Activated gamma-delta T cell treated with Interleukin-2 at 50 U/mL for 16 hours (primary cell): ENCODE measurements around the gene EFCAB11.

Experiments used
- DNase-seq: peaks from one replicate; pipeline ENCODE4 v3.0.0-alpha.2; 2020

EFCAB11 gene

DNA sequence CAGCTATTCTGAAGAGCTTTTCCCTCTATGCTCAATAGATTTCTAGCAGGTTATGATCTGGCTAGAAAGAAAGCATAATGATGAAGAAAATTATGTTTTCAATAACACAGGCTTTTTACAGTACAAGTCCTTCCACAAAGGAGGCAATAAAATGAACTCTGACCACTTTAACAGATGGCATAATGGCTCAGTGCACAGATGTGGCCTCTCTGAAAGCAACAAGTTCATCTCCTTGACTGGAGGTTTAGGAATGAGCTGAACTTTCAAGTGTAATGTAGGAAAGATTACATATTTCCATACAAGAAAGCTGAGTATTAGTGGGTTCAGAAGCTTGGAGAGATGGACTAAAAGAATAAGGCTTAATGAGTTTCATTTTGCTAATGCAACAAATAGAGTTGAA, 147.4 kb downstream of the EFCAB11 start:
- DNase-seq = no peak

DNA sequence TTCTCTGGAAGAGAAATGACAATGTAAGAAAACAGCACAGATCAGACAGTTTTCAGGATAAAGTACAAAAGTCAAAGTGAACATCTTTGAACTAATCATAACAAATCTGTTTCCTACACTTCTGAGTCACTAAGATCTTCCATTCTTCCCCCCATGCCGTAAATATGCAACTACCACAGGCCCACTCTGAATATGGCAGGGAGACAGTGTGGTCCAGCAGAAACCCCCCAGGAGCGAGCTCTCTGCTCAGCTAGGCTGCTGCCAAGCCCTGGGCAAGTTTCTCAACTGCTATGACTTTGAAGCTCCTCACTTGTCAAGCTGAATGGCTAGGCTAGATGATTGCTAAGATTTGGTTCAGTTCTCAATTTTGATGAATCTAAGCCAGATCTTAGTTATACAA, 148.1 kb downstream of the EFCAB11 start:
- no peak for DNase-seq

DNA sequence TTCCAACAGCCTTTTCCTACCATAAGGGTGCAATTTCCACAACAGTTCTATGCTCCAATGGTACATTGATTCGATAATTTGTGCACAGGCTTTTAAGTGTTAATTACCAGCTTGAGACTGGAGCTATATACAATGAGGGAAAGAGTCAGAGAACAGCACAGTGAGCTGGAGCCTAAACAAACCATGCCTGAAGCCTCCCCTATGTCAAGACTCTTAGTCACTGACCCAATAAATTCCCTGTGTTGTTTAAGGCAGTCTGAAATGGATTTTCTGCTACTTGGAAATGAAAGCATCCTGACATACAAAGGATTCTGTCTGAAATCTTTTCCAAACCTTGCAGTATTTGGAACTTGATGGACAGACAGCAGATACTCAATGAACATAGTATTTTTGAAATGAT, 149.0 kb downstream of the EFCAB11 start:
- DNase-seq = no peak

DNA sequence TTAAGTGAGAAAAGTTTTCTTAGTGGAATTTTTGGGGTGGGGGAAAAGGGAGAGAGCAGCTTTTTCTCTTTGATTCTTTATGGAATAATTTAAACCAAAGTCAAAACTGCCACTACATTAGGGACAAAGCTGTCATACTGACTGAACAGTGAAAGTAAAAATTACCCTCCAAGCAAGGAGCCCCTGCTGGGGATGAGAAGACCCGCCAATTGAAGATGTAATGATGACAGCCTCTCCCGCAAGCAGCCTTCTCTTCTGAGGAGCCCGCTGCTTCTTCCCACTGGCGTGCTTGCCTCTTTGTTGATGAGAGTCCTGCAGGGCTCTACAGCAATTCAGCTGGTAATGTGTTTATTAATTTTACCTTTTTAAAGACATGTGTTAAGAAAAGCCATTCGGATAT, 151.0 kb downstream of the EFCAB11 start:
- DNase-seq = no peak

DNA sequence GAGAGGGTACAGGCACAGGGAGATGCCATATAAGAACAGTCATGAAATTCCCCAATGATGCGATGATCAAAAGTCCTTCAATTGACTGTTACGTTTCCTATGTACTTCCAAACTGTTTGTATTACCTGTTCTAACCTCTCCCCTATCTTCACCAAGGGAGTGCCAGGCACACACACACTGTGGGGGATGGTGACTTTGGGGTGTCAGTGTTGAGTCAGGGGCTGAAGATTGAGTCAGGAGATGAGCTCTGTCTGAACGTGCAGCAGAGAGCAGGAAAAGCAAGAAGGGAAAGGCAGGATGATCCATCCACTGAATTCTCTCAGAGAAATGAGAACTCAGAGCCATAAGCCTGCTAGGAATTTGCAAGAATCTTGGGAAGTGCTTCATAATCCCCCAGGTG, 153.4 kb downstream of the EFCAB11 start:
- no peak for DNase-seq

DNA sequence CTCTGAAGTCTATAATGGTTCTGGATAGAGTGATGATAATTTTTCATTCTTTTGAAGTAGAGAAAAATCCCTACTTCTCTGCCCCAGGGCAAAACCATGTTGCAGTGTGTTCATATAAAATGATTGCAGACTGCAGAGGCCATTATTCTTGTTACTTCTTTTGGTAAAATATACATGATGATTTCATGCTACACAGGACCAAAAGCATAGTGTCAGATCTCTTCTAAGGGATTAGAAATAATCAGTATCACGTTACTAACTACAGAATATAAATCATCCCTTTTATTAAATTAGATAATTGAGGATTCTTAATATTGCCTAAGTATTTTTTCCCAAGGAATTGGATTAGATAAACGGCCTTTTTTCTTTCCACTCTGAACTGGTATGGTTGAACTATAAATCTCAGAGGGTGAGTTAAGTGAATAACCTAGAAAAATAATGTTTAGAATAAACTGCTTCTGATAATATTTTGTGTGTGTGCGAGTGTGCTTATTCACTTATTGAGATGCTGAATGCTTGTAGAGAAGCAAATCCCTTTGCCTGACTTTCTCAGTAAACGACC, 156.2 kb downstream of the EFCAB11 start:
- no peak for DNase-seq

DNA sequence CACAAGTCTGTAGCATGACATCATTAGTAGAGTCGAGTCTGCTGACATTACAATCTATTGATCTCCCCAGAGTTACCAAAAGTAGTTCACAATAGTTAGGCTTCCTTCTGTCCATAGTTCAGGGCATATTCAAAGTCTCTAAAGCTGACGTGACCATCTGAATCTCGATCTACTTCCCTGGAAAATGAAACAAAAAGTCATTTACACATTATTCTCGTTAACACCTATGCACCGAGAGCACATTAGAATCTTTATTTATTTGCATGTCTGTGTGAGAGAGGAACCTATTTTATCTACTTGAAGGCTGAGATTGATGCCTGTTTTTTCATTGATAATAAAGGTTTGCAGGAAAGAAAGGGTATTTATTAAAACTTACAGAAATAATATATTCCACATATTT, 157.4 kb downstream of the EFCAB11 start:
- DNase-seq = no peak

DNA sequence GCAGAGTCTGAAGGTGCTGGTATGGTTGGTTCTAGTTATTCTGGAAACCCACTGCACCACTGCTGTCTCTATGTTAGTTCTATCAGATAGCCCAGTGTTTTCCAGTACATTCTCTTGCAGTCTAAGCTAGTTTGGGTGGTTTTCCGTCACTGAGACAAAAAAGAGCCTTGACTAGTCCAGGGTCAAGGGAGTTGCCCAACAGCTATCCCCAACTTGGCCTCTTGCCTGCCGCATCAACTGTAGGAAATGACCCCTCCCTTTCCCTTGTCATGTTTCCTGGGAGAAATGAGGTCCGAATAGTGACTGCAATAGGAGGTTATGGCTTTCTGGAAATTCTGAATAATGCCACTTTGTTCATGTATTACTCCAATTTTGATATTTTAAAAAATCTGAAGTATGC, 160.4 kb downstream of the EFCAB11 start:
- no peak for DNase-seq

DNA sequence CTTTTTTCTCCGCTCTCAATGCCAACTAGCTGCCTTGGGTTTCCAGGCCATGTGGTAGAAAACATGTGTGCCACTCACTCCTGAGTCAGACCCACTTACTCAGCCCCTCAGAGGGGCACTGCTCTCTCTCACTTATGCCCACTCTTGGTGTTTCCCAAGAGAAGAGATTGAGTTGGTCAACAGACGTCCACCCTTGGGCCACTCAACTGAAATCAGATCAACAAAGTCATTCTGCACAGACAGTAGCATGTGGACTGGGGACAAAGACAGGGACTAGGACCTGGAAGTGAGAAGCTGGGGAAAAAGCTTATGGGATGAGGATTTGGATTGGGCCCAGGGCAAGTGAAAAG, 161.2 kb downstream of the EFCAB11 start:
- no peak for DNase-seq

DNA sequence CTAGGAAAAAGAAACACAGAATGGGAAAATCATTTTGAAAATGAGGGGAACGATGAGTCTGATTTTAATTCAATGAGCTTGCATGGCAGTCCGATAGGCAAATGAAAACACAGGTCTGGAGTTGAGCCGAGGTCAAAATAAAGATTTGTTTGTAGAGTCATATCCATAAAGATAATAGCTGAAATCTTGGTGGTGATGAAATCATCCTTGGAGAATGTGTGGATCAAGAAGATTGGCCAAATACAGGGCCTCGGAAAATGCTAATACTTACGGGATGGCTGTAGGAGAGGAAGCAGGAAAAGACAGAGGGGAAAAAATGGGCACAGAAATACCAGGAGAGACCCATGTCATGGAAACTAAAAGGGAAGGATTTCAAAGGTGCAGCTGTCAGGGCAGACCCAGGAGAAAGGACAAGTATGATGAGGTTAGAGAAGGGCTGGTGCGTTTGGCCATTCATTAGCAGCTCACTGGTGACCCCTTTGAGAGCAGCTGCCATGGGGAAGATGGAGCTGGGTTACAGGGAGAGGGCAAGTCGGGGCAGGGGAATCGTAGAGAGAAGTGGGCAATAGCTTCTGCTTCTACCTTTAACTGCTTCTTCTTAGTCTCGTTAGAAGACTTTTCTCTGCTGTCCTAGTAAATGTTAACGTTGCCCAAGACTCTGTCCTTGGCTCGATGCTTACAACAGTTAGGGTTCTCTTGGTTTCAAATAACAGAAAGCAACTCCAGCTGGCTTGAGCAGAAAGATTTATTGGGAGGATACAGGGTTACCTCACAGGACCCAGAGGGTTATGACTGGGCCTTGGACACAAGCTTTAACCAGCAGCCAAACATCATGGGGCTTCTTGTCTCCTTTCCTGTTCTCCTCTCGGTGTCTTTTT, 161.8 kb downstream of the EFCAB11 start:
- DNase-seq = no peak

DNA sequence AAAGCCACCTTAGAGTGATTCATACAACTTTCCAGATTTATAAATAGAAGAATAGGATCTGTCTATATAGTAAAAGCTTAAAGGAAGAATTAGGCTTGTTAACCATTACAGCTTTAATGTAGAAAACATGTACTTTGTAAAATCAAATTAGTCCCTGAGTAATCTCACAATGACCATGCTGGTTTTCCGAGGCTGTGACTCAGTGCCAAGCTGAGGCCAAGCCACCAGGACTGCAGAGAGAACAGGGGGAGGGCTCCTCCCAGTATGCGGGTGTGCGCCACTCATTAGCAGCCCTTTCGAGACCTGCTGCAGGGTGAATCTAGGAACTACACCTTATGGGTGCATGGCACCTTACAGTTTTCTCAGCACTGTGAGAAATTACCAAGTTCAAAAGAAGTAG, 167.0 kb downstream of the EFCAB11 start:
- no peak for DNase-seq

DNA sequence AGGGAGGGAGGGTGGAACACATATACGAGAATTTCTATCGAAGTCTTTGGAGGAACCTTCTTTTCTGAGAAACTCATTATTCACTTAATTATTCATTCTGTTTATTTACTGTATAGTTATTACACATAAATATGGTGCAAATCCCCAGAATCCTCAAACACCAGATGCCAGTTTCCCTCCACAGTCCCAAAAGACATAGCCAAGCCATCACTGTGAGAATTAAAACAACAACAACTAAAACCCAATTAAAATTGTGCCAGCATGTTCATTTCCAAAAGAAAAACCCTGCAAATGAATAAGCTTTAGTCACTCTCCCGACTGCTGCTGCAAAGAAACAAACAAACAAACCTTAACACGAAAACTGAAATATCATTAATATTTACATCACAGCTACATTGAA, 173.5 kb downstream of the EFCAB11 start:
- no peak for DNase-seq

DNA sequence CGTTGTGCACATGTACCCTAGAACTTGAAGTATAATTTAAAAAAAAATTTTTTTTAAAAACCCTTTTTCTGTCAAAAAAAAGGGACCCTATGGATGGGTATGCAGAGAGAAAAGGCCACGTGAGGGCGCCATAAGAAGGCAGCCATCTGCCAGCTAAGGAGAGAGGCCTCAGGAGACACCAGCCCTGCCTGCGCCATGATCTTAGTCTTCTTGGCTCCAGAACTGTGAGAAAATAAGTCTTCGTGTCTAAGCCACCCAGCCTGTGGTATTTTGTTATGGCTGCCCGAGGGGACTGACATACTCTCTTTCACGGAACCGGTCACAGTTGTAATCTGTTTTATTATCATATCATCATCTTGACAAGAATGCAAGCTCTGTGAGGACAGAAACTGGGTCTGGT, 174.8 kb downstream of the EFCAB11 start:
- no peak for DNase-seq

DNA sequence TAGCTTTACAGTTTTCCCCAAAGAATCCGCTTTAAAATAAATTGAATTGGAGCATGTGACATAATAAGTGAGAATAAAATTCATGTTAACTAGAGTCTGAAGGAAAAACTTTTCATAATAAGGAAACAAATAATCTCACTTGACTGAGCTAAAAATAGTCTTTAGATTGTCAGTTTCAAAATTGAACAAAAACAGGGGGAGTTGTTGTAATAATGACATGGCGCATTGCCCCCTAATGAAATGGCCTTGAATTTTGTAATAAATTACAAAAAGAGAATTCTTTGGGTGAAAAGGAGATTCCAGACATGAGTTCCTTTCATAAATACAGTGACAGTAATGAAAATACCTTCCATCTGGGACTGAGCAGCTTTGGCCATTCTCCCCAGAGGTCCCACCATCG, 178.6 kb downstream of the EFCAB11 start:
- DNase-seq = no peak

DNA sequence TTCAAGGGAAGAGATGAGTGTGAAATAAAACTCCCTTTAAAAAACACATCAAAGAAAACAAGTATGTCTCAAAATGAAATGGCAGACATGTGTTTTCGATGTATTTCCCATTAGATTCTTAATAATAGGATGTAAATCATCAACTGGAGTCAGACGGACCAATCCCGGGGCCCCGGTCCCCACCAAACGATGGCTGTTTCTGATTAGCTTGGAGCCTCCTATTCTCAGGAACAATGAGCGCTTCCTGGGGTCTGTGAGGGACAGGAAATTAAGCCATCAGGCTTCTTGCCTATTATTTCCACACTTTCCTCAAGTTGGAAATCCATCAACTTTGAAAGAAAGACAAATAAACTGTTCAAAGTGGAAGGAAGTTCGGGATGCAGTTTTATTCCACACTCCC, 179.4 kb downstream of the EFCAB11 start:
- DNase-seq = no peak

DNA sequence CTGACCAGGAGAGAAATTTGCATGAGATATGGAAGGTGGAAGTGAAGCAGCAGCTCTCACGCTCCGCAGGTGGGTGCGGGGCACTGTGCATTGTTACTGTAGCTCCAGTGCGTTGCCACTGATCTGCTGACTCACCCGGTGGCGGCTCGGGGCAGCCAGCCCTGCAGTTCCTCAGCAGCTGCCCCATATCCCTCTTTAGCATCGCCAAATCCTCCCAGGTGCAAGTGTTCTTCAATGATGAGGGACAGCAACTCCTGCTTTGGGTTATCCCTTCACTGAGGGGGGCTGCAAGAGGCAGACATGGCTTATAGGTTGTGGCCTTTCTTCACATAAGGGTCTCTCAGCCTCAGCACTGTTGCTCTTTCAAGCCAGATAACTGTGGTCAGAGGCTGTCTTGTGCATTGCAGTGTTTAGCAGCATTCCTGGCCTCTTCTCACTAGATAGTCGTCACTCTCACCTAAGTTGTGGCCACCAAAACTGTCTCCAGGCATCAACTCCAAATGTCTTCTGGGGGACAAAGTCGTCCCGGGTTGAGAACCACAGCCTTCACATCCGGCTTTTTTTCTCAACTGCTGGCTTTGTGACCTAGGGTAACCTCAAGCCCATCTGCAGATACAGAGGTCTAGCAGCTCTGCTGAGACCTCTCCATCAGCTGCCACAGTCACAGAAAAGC, 180.8 kb downstream of the EFCAB11 start:
- peak; percentile 56 for DNase-seq

DNA sequence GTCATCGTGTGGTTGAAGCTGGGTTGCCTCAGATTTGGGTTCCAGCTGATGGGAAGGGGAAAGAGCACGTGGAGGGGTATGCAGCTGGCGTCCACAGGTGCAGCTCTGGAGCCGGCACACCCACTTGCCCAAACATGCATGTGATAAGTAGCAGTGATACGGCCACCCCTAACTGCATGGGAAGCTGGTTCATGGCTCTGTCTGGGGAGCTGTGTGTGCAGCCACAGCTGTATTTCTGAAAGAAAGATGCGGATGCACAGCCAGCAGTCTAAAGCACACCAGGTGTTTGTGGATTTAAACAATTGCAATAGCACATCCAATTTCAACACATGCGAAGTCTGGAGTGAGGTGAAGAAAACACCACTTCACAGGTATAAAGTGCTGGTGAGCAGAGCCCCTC, 181.4 kb downstream of the EFCAB11 start:
- DNase-seq = no peak

DNA sequence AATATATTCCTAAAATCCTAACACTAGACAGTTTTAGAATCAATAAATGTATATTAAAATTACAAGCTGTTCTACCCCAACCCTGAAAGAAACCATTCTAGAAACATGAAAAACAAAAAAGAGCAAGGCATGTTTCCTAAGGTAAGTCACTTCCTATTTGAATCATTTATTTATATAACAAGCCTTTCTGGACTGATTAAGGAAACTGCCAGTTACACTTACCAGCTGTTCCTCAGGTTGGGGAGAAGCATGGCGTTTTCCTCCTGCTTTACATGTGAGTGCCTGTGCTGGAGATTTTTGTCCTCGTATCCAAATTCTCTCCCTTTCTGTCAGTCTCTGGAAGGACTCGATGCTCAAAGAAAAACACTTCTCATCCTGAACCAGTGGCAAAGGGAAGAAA, 183.3 kb downstream of the EFCAB11 start:
- DNase-seq = no peak

DNA sequence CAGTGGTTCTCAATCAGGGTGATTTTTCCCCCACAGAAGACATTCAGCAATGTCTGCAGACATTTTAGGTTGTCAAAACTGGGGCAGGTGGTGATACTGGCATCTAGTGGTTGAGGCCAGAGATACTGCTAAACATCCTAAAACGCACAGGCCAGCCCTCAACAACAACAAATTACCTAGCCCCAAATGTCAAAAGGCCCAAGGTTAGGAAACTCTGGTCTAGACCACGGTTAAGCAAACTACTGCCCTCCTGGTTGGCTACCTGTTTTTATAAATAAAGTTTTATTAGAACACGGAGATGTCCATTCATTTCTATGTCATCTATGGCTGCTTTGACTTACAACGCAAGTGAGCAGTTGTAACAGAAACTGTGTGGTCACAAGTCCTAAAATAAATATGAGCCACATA, 186.7 kb downstream of the EFCAB11 start:
- peak; percentile 58 for DNase-seq

DNA sequence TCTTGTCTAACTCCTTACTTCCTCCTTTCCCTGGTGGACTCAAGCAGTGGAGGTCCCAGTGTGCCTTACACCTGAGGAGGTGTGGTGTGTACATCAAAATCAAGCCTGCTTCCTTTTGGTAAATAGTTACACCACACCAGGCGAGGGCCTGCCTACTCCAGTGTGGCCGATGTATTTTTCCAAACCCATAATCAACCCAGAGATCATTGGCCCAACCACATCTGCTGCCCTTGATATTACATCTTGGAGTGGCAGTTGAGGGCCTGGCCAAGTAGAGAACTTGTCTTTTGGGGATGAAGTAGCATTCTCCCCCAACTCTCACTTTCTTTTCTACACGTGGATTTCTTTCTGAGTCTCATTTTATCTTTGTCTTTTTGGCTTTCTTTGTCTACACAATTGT, 187.4 kb downstream of the EFCAB11 start:
- no peak for DNase-seq

DNA sequence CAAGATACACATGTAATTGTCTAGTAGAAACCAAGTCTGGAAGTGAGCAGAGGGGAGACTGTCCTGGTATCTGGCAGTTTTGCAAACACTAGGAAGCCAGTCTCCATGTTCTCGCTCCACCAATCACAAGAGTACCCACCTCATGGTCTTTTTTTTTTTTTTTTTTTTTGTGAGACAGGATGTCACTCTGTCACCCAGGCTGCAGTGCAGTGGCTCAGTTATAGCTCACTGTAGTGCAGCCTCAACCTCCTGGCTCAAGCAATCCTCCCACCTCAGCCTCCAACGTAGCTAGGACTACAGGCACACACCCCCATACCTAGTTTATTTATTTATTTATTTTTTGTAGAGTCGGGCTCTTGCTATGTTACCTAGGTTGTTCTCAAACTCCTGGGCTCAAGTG, 189.2 kb downstream of the EFCAB11 start:
- no peak for DNase-seq

DNA sequence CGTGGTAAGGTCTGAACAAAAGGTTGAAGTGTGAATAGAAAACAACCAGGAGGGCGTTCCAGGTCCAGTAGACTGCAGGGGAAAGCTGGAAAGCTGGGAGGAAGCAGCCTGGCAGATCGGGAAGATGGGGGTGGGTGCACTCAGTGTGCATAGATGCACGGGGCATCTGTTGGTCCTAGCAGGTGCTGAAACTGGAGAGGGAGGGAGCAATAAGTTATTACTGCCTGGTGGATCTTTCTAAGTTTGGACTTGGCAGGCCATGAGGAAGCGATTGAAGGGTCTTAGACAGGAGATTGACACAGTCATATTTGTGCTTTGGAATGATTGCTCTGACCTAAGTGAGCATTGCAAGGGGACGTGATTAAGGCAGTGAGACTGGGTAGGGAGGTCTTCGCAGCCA, 194.4 kb downstream of the EFCAB11 start:
- DNase-seq = no peak

DNA sequence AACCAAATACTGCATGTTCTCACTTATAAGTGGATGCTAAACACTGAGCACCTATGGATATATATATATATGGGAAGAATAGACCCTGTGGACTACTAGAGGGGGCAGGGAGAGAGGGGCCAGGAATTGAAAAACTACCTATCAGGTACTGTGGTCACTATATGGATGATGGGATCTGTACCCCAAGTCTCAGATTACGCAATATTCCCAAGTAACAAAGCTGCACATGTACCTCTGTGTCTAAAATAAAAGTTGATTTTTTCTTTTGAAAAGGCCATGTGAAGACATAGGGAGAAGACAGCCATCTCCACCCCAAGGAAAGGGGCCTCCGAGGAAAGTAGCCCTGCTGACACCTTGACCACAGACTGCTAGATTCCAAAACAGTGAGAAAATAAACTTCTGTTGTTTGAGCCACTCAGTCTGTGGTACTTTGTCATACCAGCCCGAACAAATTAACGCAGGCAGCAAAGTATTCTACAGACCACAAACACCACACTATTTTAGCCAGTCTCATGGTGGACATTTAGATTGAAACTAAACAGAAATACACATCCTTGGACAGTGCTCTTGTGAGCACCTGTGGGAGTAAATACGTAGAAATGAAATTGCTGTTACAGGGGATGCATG, 197.1 kb downstream of the EFCAB11 start:
- DNase-seq = no peak

DNA sequence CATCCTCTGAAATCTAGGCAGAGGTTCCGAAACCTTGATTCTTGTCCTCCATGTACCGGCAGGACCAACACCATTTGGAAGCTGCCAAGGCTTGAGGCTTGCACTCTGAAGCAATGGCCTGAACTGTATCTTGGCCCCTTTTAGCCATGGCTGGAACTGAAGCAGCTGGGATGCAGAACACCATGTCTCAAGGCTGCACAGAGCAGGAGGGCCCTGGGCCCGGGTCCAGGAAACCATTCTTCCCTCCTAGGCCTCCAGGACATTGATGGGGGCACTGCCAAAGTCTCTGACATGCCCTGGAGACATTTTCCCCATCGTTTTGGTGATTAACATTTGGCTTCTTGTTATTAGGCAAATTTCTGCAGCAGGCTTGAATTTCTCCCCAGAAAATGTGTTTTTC, 198.7 kb downstream of the EFCAB11 start:
- DNase-seq = no peak
